ENCODE measurements around the gene CDYL2. TPM values are rescaled to one million over a fixed set of nuclear protein-coding genes. Genes with fewer than 3 reads are reported as not detected.

Gene CDYL2
- total RNA-seq, 1 donor from 2014 or later, result 19.9 TPM

- Mint-ChIP-seq H3K4me1 (ENCODE audit: low read depth) (peaks cover 2% of the 10 kb centered on the region), H3K27me3 (no peaks in the 10 kb centered on the region), H3K36me3 (ENCODE audit: insufficient read depth) (peaks cover 1% of the 10 kb centered on the region), H3K27ac (no peak overlapping the region), H3K9me3 (ENCODE audit: low read depth) (peaks cover 10% of the 10 kb centered on the region), H3K4me3 (ENCODE audit: low read depth) (no peak overlapping the region)
- no peak for TF ChIP-seq CTCF (IDR thresholded peaks at IDR 0.05; ENCODE audit: unreplicated experiment)
- DNase-seq (ENCODE audit: low spot score, unreplicated experiment), result no peak
Measured at GRCh38 chr16:80705596-80705995, 98.8 kb downstream of the CDYL2 start.

GRCh38 chr16:80704751-80705505 lies 99.5 kb downstream of the CDYL2 start:
- Mint-ChIP-seq H3K27me3 (no peaks in the 10 kb centered on the region), H3K27ac (no peak overlapping the region), H3K36me3 (ENCODE audit: insufficient read depth) (peaks cover 1% of the 10 kb centered on the region), H3K4me1 (ENCODE audit: low read depth) (peaks cover 2% of the 10 kb centered on the region), H3K9me3 (ENCODE audit: low read depth) (peaks cover 10% of the 10 kb centered on the region), H3K4me3 (ENCODE audit: low read depth) (no peak overlapping the region)
- DNase-seq (ENCODE audit: low spot score, unreplicated experiment), result no peak
- TF ChIP-seq CTCF (IDR thresholded peaks at IDR 0.05; ENCODE audit: unreplicated experiment), result no peak

GRCh38 chr16:80703131-80704071 lies 101.0 kb downstream of the CDYL2 start:
- TF ChIP-seq CTCF (IDR thresholded peaks at IDR 0.05; ENCODE audit: unreplicated experiment), result no peak
- Mint-ChIP-seq H3K27ac (no peak overlapping the region), H3K4me3 (ENCODE audit: low read depth) (no peak overlapping the region), H3K4me1 (ENCODE audit: low read depth) (peaks cover 2% of the 10 kb centered on the region), H3K27me3 (no peaks in the 10 kb centered on the region), H3K36me3 (ENCODE audit: insufficient read depth) (peaks cover 4% of the 10 kb centered on the region), H3K9me3 (ENCODE audit: low read depth) (peaks cover 14% of the 10 kb centered on the region)
- DNase-seq (ENCODE audit: low spot score, unreplicated experiment), result no peak

GRCh38 chr16:80702696-80703095 lies 101.7 kb downstream of the CDYL2 start:
- peaks cover 3% of the 10 kb centered on the region for H3K36me3 Mint-ChIP-seq (ENCODE audit: insufficient read depth)
- H3K4me1 Mint-ChIP-seq (ENCODE audit: low read depth), result peaks cover 2% of the 10 kb centered on the region
- no peak overlapping the region for H3K4me3 Mint-ChIP-seq (ENCODE audit: low read depth)
- H3K9me3 Mint-ChIP-seq (ENCODE audit: low read depth), result peaks cover 14% of the 10 kb centered on the region
- H3K27me3 Mint-ChIP-seq, result no peaks in the 10 kb centered on the region
- TF ChIP-seq CTCF (IDR thresholded peaks at IDR 0.05; ENCODE audit: unreplicated experiment), result no peak
- no peak for DNase-seq (ENCODE audit: low spot score, unreplicated experiment)
- no peak overlapping the region for H3K27ac Mint-ChIP-seq

GRCh38 chr16:80700558-80700957 lies 103.8 kb downstream of the CDYL2 start:
- H3K36me3 Mint-ChIP-seq (ENCODE audit: insufficient read depth), result peaks cover 3% of the 10 kb centered on the region
- H3K9me3 Mint-ChIP-seq (ENCODE audit: low read depth), result peaks cover 12% of the 10 kb centered on the region
- no peak overlapping the region for H3K27ac Mint-ChIP-seq
- TF ChIP-seq CTCF (IDR thresholded peaks at IDR 0.05; ENCODE audit: unreplicated experiment), result no peak
- H3K4me3 Mint-ChIP-seq (ENCODE audit: low read depth), result no peak overlapping the region
- peaks cover 5% of the 10 kb centered on the region for H3K4me1 Mint-ChIP-seq (ENCODE audit: low read depth)
- H3K27me3 Mint-ChIP-seq, result no peaks in the 10 kb centered on the region
- no peak for DNase-seq (ENCODE audit: low spot score, unreplicated experiment)
